HepG2 (cell line): Measurements from ENCODE around the gene PPP1R9A. TPM values are rescaled to one million over a fixed set of nuclear protein-coding genes. Genes with fewer than 3 reads are reported as not detected.

ENCODE experiments used
- EHMT2 ChIP-seq: fragments of 200-600 bp; sonication (generic); IDR thresholded peaks from 2 replicates; pipeline ENCODE4 v1.7.0; 2017; ENCODE audit warnings: antibody characterized with exemption, low read depth, low read length, borderline replicate concordance
- GLI4 ChIP-seq: sonication (generic); formaldehyde crosslinking; IDR thresholded peaks from 2 replicates; pipeline ENCODE4 v1.5.1; 2020; ENCODE audit warnings: missing genetic modification reagents, mild to moderate bottlenecking, moderate library complexity, borderline replicate concordance
- HMG20B ChIP-seq: conservative IDR thresholded peaks from 2 replicates; pipeline ENCODE4 v1.6.1; 2016; ENCODE audit warnings: missing genetic modification reagents, missing compliant biosample characterization
- MED1 ChIP-seq: sonication (generic); formaldehyde crosslinking; IDR thresholded peaks from 2 replicates; pipeline ENCODE4 v1.4.0; 2020; ENCODE audit warnings: missing genetic modification reagents
- REL ChIP-seq: sonication (generic); formaldehyde crosslinking; conservative IDR thresholded peaks from 2 replicates; pipeline ENCODE4 v1.8.0; 2022; ENCODE audit warnings: mild to moderate bottlenecking, missing genetic modification reagents, moderate library complexity
- RFX5 ChIP-seq: IDR thresholded peaks from 2 replicates; pipeline ENCODE4 v1.6.1; 2011; ENCODE audit warnings: low read depth, low read length, improper control_type of control experiment
- TBP ChIP-seq: sonication (generic); formaldehyde crosslinking; IDR thresholded peaks from 2 replicates; pipeline ENCODE4 v1.5.0; 2020; ENCODE audit warnings: missing genetic modification reagents
- ZNF138 ChIP-seq: sonication (generic); formaldehyde crosslinking; IDR thresholded peaks from 2 replicates; pipeline ENCODE4 v1.5.0; 2020; ENCODE audit warnings: mild to moderate bottlenecking, low read depth, missing genetic modification reagents
- ZNF207 ChIP-seq: fragments of 450-650 bp; IDR thresholded peaks from 2 replicates; pipeline ENCODE4 v1.6.1; 2016; ENCODE audit warnings: antibody characterized with exemption, borderline replicate concordance
- ZNF225 ChIP-seq: sonication (generic); formaldehyde crosslinking; IDR thresholded peaks from 2 replicates; pipeline ENCODE4 v1.4.0; 2020; ENCODE audit warnings: mild to moderate bottlenecking, missing genetic modification reagents
- ZNF704 ChIP-seq: sonication (generic); formaldehyde crosslinking; IDR thresholded peaks from 2 replicates; pipeline ENCODE4 v1.8.1; 2023; ENCODE audit warnings: mild to moderate bottlenecking, inconsistent platforms, moderate library complexity, missing genetic modification reagents, borderline replicate concordance
- ZNF75D ChIP-seq: sonication (generic); formaldehyde crosslinking; IDR thresholded peaks from 2 replicates; pipeline ENCODE4 v1.8.1; 2023; ENCODE audit warnings: missing genetic modification reagents, mild to moderate bottlenecking, borderline replicate concordance
- ZNF775 ChIP-seq: sonication (generic); formaldehyde crosslinking; IDR thresholded peaks from 2 replicates; pipeline ENCODE4 v1.4.0; 2020; ENCODE audit warnings: missing genetic modification reagents, mild to moderate bottlenecking, moderate library complexity, borderline replicate concordance
- polyA plus RNA-seq, 8 experiments: library from polyadenylated mRNA; depleted of rRNA in 3 of 8; stranded (reverse) in 7 of 8; unstranded in 1 of 8; fragments of >200 nt; fragmentation: Illumina TruSeq in 4 of 8; extraction: Trizol in 4 of 8; gene quantifications; 2 replicates each; pipeline versions ENCODE4 v1.2.1 to v1.2.3, GENCODE V29; 2011 to 2016; ENCODE audit warnings: low read depth in 4 of 8, missing spikeins in 1 of 8, mixed read lengths in 1 of 8; ENCODE audit not compliant: insufficient read depth in 1 of 8
- total RNA-seq, 5 experiments: library from RNA; depleted of rRNA; stranded (reverse); fragments of >200 nt; fragmentation: Illumina TruSeq; extraction: Trizol; gene quantifications; 2 replicates each; pipeline ENCODE4 v1.2.3, GENCODE V29; 2016; ENCODE audit warnings: low read depth in 1 of 5
- TF ChIP-seq, protein P1 (sequence below): sonication (generic); formaldehyde crosslinking; IDR thresholded peaks from 2 replicates; pipeline ENCODE4 v1.5.0; 2020; ENCODE audit warnings: missing genetic modification reagents
- TF ChIP-seq, protein P2 (sequence below): sonication (generic); formaldehyde crosslinking; IDR thresholded peaks from 2 replicates; pipeline ENCODE4 v1.5.0; 2020; ENCODE audit warnings: missing genetic modification reagents
- TF ChIP-seq, protein P3 (sequence below): fragments of 450-650 bp; IDR thresholded peaks from 2 replicates; pipeline ENCODE4 v1.6.1; 2017

PPP1R9A gene
- total and polyA plus RNA-seq, 2 of the 13 experiments (the other 11 are each of a cell fraction or from before 2014, with no cell fraction given), result 11.4 to 31.9 TPM

- TF ChIP-seq, protein P1, sequence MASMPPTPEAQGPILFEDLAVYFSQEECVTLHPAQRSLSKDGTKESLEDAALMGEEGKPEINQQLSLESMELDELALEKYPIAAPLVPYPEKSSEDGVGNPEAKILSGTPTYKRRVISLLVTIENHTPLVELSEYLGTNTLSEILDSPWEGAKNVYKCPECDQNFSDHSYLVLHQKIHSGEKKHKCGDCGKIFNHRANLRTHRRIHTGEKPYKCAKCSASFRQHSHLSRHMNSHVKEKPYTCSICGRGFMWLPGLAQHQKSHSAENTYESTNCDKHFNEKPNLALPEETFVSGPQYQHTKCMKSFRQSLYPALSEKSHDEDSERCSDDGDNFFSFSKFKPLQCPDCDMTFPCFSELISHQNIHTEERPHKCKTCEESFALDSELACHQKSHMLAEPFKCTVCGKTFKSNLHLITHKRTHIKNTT (CRISPR knock-in tag), result no peak
- TF ChIP-seq ZNF207 (no peak), HMG20B (CRISPR knock-in tag) (no peak), TBP (CRISPR knock-in tag) (no peak; the same call in 1 of the 2 replicates), ZNF225 (CRISPR knock-in tag) (peak; percentile 35; the same call in 1 of the 2 replicates), EHMT2 (no peak), ZNF75D (CRISPR knock-in tag) (no peak), GLI4 (CRISPR knock-in tag) (no peak), RFX5 (no peak), REL (CRISPR knock-in tag) (no peak), ZNF775 (CRISPR knock-in tag) (no peak), ZNF704 (no peak), MED1 (peak; percentile 46), ZNF138 (CRISPR knock-in tag) (peak; percentile 77; the same call in 1 of the 2 replicates)
- TF ChIP-seq, protein P2, sequence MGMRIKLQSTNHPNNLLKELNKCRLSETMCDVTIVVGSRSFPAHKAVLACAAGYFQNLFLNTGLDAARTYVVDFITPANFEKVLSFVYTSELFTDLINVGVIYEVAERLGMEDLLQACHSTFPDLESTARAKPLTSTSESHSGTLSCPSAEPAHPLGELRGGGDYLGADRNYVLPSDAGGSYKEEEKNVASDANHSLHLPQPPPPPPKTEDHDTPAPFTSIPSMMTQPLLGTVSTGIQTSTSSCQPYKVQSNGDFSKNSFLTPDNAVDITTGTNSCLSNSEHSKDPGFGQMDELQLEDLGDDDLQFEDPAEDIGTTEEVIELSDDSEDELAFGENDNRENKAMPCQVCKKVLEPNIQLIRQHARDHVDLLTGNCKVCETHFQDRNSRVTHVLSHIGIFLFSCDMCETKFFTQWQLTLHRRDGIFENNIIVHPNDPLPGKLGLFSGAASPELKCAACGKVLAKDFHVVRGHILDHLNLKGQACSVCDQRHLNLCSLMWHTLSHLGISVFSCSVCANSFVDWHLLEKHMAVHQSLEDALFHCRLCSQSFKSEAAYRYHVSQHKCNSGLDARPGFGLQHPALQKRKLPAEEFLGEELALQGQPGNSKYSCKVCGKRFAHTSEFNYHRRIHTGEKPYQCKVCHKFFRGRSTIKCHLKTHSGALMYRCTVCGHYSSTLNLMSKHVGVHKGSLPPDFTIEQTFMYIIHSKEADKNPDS (CRISPR knock-in tag), result no peak
- TF ChIP-seq, protein P3, sequence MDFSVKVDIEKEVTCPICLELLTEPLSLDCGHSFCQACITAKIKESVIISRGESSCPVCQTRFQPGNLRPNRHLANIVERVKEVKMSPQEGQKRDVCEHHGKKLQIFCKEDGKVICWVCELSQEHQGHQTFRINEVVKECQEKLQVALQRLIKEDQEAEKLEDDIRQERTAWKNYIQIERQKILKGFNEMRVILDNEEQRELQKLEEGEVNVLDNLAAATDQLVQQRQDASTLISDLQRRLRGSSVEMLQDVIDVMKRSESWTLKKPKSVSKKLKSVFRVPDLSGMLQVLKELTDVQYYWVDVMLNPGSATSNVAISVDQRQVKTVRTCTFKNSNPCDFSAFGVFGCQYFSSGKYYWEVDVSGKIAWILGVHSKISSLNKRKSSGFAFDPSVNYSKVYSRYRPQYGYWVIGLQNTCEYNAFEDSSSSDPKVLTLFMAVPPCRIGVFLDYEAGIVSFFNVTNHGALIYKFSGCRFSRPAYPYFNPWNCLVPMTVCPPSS, result no peak
Measured at GRCh38 chr7:94907026-94907810, at the start of gene PPP1R9A (continued).
